M059J (cell line): ENCODE data around the gene MUC2. TPM values are rescaled to one million over a fixed set of nuclear protein-coding genes. Genes with fewer than 3 reads are reported as not detected.

Experiments
- DNase-seq: peaks from one replicate; pipeline ENCODE4 v3.0.0-alpha.2; 2012; ENCODE audit warnings: low read depth
- total RNA-seq: library from RNA; depleted of rRNA; stranded (reverse); fragments of >200 nt; shearing (Covaris generic); gene quantifications from 2 replicates; pipeline ENCODE4 v1.2.3, GENCODE V29; 2014

The MUC2 gene
- total RNA-seq, 1 experiment from 2014 or later, result not detected

DNA sequence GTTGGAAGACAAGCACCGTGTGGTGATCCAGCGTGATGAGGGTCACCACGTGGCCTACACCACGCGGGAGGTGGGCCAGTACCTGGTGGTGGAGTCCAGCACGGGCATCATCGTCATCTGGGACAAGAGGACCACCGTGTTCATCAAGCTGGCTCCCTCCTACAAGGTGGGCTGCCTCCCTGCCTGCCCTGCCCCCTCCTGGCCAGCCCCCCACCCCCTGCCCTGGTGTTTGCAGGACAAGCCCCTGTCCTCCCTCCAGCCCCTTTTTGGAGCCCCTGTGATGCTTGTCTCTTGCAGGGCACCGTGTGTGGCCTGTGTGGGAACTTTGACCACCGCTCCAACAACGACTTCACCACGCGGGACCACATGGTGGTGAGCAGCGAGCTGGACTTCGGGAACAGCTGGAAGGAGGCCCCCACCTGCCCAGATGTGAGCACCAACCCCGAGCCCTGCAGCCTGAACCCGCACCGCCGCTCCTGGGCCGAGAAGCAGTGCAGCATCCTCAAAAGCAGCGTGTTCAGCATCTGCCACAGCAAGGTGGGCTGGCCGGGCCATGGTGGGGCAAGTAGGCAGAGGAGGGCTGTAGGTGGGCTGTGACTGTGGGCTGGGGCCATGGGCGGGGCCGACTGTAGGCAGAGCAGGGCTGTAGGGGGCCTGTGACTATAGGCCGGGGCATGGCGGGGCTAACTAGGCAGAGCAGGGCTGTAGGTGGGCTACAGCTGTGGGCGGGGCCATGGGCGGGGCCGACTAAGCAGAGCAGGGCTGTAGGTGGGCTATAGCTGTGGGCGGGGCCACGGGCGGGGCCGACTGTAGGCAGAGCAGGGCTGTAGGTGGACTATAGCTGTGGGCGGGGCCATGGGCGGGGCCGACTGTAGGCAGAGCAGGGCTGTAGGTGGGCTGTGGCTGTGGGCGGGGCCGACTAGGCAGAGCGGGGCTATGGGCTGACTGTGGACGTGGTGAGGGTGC is 13.6 kb downstream of the MUC2 start:
- DNase-seq, result no peak

- DNase-seq, result no peak
These were observed 14.5 kb downstream of the MUC2 start for GRCh38 chr11:1088927-1089737.

GRCh38 chr11:1089738-1090599 is 15.3 kb downstream of the MUC2 start:
- DNase-seq, result no peak

DNA sequence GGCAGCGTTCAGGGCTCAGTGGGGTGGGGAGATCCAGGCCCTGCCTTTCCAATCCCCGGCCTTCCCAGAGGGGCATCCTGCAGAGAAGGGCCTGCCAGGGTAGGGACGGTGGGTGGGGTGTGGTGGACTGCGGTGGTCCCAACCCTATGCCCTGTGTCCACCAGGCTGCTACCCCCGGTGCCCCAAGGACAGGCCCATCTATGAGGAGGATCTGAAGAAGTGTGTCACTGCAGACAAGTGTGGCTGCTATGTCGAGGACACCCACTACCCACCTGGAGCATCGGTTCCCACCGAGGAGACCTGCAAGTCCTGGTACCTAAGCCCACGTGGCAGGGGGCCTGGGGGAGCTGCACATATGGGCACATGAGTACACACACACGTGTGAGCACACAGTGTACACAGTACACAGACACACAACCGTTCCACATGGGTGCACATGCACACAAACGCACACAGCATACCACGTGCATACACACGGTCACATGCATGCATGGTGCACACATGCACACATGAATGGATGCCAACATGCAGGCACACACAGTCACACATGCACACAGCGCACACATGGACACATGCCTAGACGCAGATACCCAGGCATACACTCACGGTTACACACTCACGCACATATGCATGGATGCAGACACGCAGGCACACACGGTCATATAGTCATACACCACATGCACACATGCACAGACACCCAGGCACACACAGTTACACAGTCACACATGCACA is 16.1 kb downstream of the MUC2 start:
- no peak for DNase-seq

- no peak for DNase-seq
These were observed 16.8 kb downstream of the MUC2 start for GRCh38 chr11:1091332-1092083.

DNA sequence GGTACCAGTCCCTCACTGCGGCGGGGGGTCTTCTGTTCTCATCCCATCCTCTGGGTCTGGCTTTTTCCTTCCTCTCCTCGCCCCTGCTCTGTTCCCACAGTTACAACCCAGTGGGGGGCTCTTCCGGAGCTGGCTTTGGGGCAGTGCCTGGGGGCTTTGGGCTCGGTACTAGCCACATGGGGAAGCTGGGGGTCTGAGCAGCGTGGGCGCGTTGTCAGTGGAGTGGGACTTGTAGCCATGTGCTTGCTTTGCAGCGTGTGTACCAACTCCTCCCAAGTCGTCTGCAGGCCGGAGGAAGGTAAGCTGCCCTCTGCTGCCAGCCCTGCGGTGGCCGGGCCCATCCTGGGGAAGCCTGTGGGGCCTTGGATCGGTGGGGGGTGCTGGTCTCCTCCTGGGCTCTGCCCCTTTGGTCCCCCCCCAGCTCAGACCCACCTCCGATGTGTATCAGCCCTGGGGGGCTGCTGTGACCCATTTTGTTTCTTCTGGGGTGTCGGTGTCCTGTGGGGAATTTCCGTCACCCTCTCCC is 17.5 kb downstream of the MUC2 start:
- no peak for DNase-seq

GRCh38 chr11:1092919-1093318 is 18.2 kb downstream of the MUC2 start:
- DNase-seq, result no peak

DNA sequence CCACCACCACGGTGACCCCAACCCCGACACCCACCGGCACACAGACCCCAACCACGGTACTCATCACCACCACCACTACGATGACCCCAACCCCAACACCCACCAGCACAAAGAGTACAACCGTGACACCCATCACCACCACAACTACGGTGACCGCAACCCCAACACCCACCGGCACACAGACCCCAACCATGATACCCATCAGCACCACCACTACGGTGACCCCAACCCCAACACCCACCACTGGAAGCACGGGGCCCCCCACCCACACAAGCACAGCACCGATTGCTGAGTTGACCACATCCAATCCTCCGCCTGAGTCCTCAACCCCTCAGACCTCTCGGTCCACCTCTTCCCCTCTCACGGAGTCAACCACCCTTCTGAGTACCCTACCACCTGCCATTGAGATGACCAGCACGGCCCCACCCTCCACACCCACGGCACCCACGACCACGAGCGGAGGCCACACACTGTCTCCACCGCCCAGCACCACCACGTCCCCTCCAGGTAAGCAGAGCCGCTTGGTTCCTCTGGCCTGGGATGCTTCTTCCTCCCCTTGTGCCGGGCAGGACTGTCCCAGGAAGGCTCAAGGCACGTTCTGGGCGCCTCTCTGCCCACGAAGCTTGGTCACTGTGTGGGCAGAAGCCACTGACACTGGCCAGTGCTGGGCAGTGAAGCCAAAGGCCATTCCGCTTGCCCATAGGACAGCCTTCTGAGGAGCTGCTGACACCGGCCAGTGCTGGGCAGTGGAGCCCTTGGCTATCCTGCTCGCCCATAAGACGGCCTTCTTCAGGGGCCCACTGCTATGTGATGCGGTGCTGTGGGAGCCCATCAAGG is 25.1 kb downstream of the MUC2 start:
- DNase-seq, result no peak

DNA sequence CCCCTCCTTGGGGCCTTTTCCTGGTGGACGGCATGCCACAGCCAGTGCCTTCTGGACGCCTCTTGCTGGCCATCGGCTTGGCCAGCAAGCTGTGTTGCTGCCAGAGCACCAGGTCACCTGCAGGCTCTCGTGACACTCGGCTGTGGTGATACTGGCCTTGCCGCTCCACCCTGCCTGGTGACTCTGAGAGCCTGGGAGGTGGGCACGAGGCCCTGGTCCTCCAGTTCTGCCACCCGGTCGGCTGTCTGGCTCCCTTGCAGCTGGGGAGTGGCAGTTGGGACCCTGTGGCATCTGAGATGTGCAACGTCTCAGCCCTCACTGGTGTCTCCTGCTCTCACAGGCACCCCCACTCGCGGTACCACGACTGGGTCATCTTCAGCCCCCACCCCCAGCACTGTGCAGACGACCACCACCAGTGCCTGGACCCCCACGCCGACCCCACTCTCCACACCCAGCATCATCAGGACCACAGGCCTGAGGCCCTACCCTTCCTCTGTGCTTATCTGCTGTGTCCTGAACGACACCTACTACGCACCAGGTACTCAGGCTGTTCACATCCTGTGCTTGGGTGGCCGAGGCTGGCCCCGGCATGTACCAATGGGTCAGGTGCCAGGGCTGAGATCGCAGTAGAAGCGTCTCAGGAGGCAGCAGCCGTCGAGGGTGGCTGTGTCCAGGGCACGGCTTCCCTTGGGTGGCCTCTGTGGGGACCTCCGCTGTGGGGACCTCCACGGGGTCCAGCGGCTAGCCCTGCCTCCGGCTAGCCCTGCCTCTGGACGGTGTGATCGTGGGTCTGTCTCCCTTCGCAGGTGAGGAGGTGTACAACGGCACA is 26.0 kb downstream of the MUC2 start:
- no peak for DNase-seq

GRCh38 chr11:1101318-1102089 is 26.8 kb downstream of the MUC2 start:
- no peak for DNase-seq

DNA sequence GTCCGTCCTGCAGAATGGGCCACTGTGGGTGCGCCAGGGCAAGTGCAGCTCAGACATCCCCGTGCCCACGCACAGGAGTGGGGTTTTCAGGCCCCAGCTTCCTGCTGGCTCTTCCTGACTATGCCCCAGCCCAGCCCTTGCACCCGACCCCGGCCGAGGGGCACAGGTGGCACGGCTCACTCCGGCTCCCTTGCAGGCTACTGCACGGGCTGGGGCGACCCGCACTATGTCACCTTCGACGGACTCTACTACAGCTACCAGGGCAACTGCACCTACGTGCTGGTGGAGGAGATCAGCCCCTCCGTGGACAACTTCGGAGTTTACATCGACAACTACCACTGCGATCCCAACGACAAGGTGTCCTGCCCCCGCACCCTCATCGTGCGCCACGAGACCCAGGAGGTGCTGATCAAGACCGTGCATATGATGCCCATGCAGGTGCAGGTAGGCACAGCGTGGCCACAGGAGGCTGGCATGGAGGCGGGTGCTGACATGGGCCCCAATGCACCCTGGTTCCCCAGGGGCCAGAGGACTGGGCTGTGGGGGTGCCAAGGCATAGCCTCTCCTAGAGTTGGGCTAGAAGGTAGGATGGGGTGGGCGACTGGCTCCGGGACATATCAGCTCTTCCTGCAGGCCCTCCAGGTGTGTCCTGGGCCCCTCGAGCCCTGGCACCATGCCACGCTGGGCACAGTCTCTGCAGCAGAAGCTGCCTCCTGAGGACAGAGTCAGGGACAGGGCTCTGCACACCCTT is 27.7 kb downstream of the MUC2 start:
- no peak for DNase-seq

GRCh38 chr11:1102996-1103395 is 28.3 kb downstream of the MUC2 start:
- DNase-seq, result no peak

DNA sequence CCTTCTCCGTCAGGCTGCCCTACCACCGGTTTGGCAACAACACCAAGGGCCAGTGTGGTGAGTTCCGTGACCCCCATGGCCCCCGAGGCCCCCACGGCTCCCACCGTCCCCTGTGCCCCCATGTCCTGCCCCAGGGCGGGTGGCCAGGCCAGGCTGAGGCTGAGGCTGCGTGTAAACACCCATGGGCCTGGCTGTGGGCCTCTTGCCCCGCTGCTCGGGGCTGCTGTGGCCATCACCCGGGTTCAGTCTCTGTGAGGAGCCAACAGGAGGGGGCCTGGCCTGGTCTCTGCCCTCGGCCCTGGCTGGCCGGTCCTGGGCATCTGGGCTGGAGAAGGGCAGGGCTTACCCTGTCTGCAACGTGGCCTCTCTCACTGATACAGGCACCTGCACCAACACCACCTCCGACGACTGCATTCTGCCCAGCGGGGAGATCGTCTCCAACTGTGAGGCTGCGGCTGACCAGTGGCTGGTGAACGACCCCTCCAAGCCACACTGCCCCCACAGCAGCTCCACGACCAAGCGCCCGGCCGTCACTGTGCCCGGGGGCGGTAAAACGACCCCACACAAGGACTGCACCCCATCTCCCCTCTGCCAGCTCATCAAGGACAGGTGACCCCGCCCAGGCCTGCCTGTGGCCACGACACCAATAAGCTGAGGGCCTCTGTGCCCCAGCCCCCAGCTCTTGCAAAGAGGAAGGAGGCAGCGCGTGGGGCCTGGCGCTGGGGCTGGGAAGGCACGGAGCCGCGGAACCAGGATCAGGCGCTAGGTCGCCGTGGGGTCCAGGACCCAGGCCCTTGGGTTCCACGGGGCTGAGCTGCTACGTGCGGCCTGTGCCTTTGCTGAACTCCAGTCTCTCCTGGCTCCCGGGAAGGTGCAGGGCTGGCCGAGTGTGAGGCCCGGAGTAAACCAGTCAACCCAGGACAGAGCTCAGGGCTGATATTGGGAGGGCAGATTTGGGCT is 29.0 kb downstream of the MUC2 start:
- DNase-seq, result no peak

DNA sequence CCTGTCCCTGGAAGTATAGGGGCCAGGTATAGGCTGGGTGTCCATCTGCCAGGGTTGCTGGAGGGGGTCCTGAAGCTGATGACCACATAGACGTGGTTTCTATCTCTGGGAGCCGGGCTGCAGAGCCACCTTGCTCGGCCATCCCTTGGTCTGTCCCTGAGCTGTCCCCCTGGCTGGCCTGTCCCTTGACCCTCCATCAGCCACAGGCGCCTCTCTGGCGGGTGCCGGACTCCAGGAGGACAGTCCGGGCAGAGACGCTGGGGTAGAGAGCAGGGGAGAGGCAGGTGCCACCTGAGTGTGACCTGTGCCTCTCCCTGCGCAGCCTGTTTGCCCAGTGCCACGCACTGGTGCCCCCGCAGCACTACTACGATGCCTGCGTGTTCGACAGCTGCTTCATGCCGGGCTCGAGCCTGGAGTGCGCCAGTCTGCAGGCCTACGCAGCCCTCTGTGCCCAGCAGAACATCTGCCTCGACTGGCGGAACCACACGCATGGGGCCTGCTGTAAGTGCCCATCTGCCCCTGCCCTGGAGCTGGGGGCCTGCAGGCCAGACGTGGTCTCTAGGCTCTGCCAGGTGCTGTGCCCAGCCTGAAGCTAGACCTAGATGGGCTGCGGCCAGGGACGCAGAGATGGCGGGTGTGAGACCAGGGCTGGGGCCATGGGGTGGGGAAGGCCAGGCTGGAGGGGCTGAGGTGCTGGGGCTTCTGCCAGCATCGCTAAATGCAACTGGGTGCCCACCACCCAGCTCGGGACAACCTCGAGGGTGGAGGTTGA is 29.9 kb downstream of the MUC2 start:
- no peak for DNase-seq

- DNase-seq, result no peak
These were observed 30.5 kb downstream of the MUC2 start for GRCh38 chr11:1105183-1105565.
